Endothelial cell of umbilical vein (primary cell): ENCODE results near the gene VSX2. TPM values are rescaled to one million over a fixed set of nuclear protein-coding genes. Genes with fewer than 3 reads are reported as not detected.

Experiments
- BruUV-seq: library from RNA; stranded (reverse); fragments of 400-500 nt; replicated peaks from 2 replicates; lab custom pipeline; 2021; lab: Mats Ljungman, UMichigan
- CTCF ChIA-PET: fragments of 300-600, 350-600 bp; sonication (Branson Sonifier 250); formaldehyde crosslinking; loops from one replicate; lab custom pipeline; 2021; ENCODE audit warnings: antibody characterized with exemption, inconsistent platforms; lab: Charles Lee
- POLR2A ChIA-PET: fragments of 300-600, 350-600 bp; sonication (Branson Sonifier 250); formaldehyde crosslinking; loops from one replicate; lab custom pipeline; 2021; ENCODE audit warnings: antibody characterized with exemption, inconsistent platforms; lab: Charles Lee
- DNase-seq: peaks from one replicate; pipeline ENCODE4 v3.0.0-alpha.2; 2011; ENCODE audit warnings: low read depth, low spot score
- FAIRE-seq: peaks from 2 replicates; lab custom pipeline; 2011; peaks lifted over from hg19 to GRCh38; lab: Jason Lieb, UNC
- H2AFZ ChIP-seq: 2 replicates; pipeline ENCODE4 v1.6.0; 2012; ENCODE audit warnings: low read depth, low read length, control low read depth, inconsistent platforms
- H3K27ac ChIP-seq: 2 replicates; pipeline ENCODE4 v1.5.1; 2011; ENCODE audit warnings: low read depth, mild to moderate bottlenecking, control low read depth, low read length, moderate library complexity; ENCODE audit not compliant: insufficient read depth
- H3K27me3 ChIP-seq, 2 experiments: 2 replicates each; pipeline versions ENCODE4 v1.6.0 to v1.6.1; 2011; ENCODE audit warnings: low read length in 2 of 2, mixed read lengths in 1 of 2; ENCODE audit not compliant: control insufficient read depth in 2 of 2, insufficient read depth in 2 of 2
- H3K36me3 ChIP-seq, 2 experiments: 2 replicates in 1 of 2; 3 replicates in 1 of 2; pipeline ENCODE4 v1.5.1; 2011; ENCODE audit warnings: low read length in 2 of 2, mild to moderate bottlenecking in 1 of 2, moderate library complexity in 1 of 2; ENCODE audit not compliant: control insufficient read depth in 2 of 2, insufficient read depth in 2 of 2; ENCODE audit errors: extremely low read depth in 1 of 2
- H3K4me1 ChIP-seq: 3 replicates; pipeline ENCODE4 v1.5.1; 2011; ENCODE audit warnings: mild to moderate bottlenecking, low read length; ENCODE audit not compliant: control insufficient read depth, insufficient read depth; ENCODE audit errors: extremely low read depth
- H3K4me2 ChIP-seq: 2 replicates; pipeline ENCODE4 v1.6.1; 2011; ENCODE audit warnings: low read length, control low read depth, mixed read lengths; ENCODE audit not compliant: insufficient read depth
- H3K4me3 ChIP-seq, 3 experiments: fragments of 200-600 bp in 1 of 3; sonication (generic), shearing (Covaris generic) in 1 of 3; replicated peaks in 1 of 3; 2 replicates each; pipeline ENCODE4 v1.5.1; 2011 to 2016; ENCODE audit warnings: control low read depth in 3 of 3, low read length in 3 of 3, mild to moderate bottlenecking in 2 of 3, inconsistent platforms in 1 of 3, low read depth in 1 of 3, moderate library complexity in 1 of 3; ENCODE audit not compliant: insufficient read depth in 1 of 3
- H3K79me2 ChIP-seq: 2 replicates; pipeline ENCODE4 v1.6.0; 2012; ENCODE audit warnings: low read length, inconsistent platforms; ENCODE audit not compliant: control insufficient read depth, insufficient read depth
- H3K9ac ChIP-seq: replicated peaks from 2 replicates; pipeline ENCODE3; 2011; ENCODE audit warnings: low read length, control low read depth; ENCODE audit not compliant: insufficient read depth; ENCODE audit errors: extremely low read depth
- H3K9me1 ChIP-seq: replicated peaks from 3 replicates; pipeline ENCODE4 v1.6.0; 2011; ENCODE audit warnings: mild to moderate bottlenecking, low read length; ENCODE audit not compliant: control insufficient read depth, insufficient read depth; ENCODE audit errors: extremely low read depth
- H3K9me3 ChIP-seq: replicated peaks from 2 replicates; pipeline ENCODE4 v1.5.1; 2012; ENCODE audit warnings: low read length, inconsistent platforms; ENCODE audit not compliant: control insufficient read depth, insufficient read depth
- H4K20me1 ChIP-seq: replicated peaks from 2 replicates; pipeline ENCODE3; 2011; ENCODE audit warnings: mild to moderate bottlenecking, low read length; ENCODE audit not compliant: control insufficient read depth, insufficient read depth; ENCODE audit errors: extremely low read depth
- CTCF ChIP-seq, 2 donors: IDR thresholded peaks; 1 replicate in 1 of 2; 2 replicates in 1 of 2; pipeline ENCODE4 v1.5.1; 2011; ENCODE audit warnings: low read length in 2 of 2, mild to moderate bottlenecking in 2 of 2, moderate library complexity in 2 of 2, control low read depth in 1 of 2, inconsistent platforms in 1 of 2, low read depth in 1 of 2; ENCODE audit not compliant: insufficient read depth in 1 of 2; ENCODE audit errors: extremely low read depth in 1 of 2
- EZH2 ChIP-seq: IDR thresholded peaks from 2 replicates; pipeline ENCODE4 v1.6.1; 2012; ENCODE audit warnings: borderline replicate concordance, low read depth, mild to moderate bottlenecking, moderate library complexity, low read length, inconsistent platforms; ENCODE audit not compliant: severe bottlenecking
- FOS ChIP-seq: IDR thresholded peaks from 2 replicates; pipeline ENCODE4 v1.6.1; 2011; ENCODE audit warnings: mild to moderate bottlenecking, low read length, moderate library complexity, borderline replicate concordance; ENCODE audit not compliant: insufficient read depth
- GATA2 ChIP-seq: IDR thresholded peaks from 2 replicates; pipeline ENCODE4 v1.7.0; 2011; ENCODE audit warnings: low read depth, mild to moderate bottlenecking, moderate library complexity, mixed read lengths, low read length; ENCODE audit not compliant: insufficient read length, insufficient read depth
- JUN ChIP-seq: IDR thresholded peaks from 2 replicates; pipeline ENCODE4 v1.6.1; 2011; ENCODE audit warnings: borderline replicate concordance, low read depth; ENCODE audit not compliant: insufficient read length, insufficient read depth
- MAX ChIP-seq: IDR thresholded peaks from 2 replicates; pipeline ENCODE4 v1.6.1; 2011; ENCODE audit not compliant: insufficient read depth, insufficient read length
- MYC ChIP-seq: IDR thresholded peaks from one replicate; pipeline ENCODE4 v1.6.1; 2011; ENCODE audit warnings: mild to moderate bottlenecking, low read depth, low read length
- POLR2A ChIP-seq: IDR thresholded peaks from 2 replicates; pipeline ENCODE4 v1.6.1; 2012; ENCODE audit warnings: low read depth, mild to moderate bottlenecking, control low read depth, low read length
- POLR2AphosphoS5 ChIP-seq: IDR thresholded peaks from 2 replicates; pipeline ENCODE4 v1.6.1; 2012; ENCODE audit warnings: low read depth, mild to moderate bottlenecking, control low read depth, low read length, moderate library complexity; ENCODE audit not compliant: insufficient read depth
- dilution Hi-C: fragments of 300-500 bp; cut with MboI; formaldehyde crosslinking; loops from one replicate; pipeline ENCODE4 v1.15.0; 2019; ENCODE audit warnings: low sequenced_read_pairs; ENCODE audit not compliant: extremely low pct_ligation_motif_present
- intact Hi-C: fragments of 100-400 bp; cut with micrococcal nuclease; formaldehyde crosslinking; loops from one replicate; pipeline ENCODE4 v1.10.0; 2022
- polyA plus RNA-seq, 4 experiments: library from polyadenylated mRNA; depleted of rRNA in 3 of 4; stranded (reverse) in 3 of 4; unstranded in 1 of 4; fragments of >200 nt; gene quantifications; 2 replicates each; pipeline versions ENCODE4 v1.2.1 to v1.2.3, GENCODE V29; 2011 to 2012; ENCODE audit warnings: missing spikeins in 1 of 4
- total RNA-seq: library from RNA; stranded (reverse); gene quantifications from 2 replicates; pipeline ENCODE4 v1.2.3, GENCODE V29; 2021

VSX2 gene
- total and polyA plus RNA-seq, 2 donors (not counting 3 experiments of a cell fraction or from before 2014, with no cell fraction given): not detected

- no TSS peak for BruUV-seq
- H3K36me3 ChIP-seq: no peaks in the 10 kb centered on the region
- H3K27ac ChIP-seq: no peak overlapping the region
- H2AFZ ChIP-seq: no peak overlapping the region
- no peak overlapping the region for H3K4me3 ChIP-seq
- FAIRE-seq (no peak), DNase-seq (no peak)
- no peak overlapping the region for H3K4me2 ChIP-seq
- dilution Hi-C loops: no loop called here
- H3K79me2 ChIP-seq: no peaks in the 10 kb centered on the region
- H4K20me1 ChIP-seq: no peaks in the 10 kb centered on the region
- H3K9ac ChIP-seq: no peak overlapping the region
- peaks cover 0 to 5% of the 10 kb centered on the region in 2 experiments for H3K27me3 ChIP-seq
- no peak for TF ChIP-seq MAX
- TF ChIP-seq GATA2: no peak
- TF ChIP-seq POLR2AphosphoS5: no peak
- no peak for TF ChIP-seq CTCF (IDR thresholded peaks at IDR 0.05; ENCODE audit: extremely low read depth in 1 of 2, insufficient read depth in 1 of 2, low read depth in 1 of 2, low read length in 2 of 2)
- TF ChIP-seq JUN: no peak
- no peak for TF ChIP-seq POLR2A
- no peak for TF ChIP-seq FOS
- TF ChIP-seq EZH2: no peak
- no peak for TF ChIP-seq MYC
- no peaks in the 10 kb centered on the region for H3K4me1 ChIP-seq
- CTCF ChIA-PET: interaction anchor here (1.2 to 1.8 kb wide), 4 partner anchors 12 to 31 kb away, joined by 3 to 8 read pairs (median 4); no protein-coding TSS in a partner anchor
- no peaks in the 10 kb centered on the region for H3K9me1 ChIP-seq
- no peaks in the 10 kb centered on the region for H3K9me3 ChIP-seq
- POLR2A ChIA-PET: no interaction called here
- intact Hi-C loops: no loop called here
These were observed 69.4 kb downstream of the VSX2 start for GRCh38 chr14:74308695-74309094.
